IPS-11a (cell line): ENCODE data around the gene EXOC7.
"Not testable (repeated sequence)": the region's sequence is repeated elsewhere in the genome, so short reads cannot be mapped to it uniquely, and the experiment has no call there.

ENCODE experiments used
- H3K4me3 ChIP-seq: one replicate; pipeline ENCODE4 v1.5.1; 2013; ENCODE audit warnings: low read depth, low read length, control low read depth

Gene EXOC7

DNA sequence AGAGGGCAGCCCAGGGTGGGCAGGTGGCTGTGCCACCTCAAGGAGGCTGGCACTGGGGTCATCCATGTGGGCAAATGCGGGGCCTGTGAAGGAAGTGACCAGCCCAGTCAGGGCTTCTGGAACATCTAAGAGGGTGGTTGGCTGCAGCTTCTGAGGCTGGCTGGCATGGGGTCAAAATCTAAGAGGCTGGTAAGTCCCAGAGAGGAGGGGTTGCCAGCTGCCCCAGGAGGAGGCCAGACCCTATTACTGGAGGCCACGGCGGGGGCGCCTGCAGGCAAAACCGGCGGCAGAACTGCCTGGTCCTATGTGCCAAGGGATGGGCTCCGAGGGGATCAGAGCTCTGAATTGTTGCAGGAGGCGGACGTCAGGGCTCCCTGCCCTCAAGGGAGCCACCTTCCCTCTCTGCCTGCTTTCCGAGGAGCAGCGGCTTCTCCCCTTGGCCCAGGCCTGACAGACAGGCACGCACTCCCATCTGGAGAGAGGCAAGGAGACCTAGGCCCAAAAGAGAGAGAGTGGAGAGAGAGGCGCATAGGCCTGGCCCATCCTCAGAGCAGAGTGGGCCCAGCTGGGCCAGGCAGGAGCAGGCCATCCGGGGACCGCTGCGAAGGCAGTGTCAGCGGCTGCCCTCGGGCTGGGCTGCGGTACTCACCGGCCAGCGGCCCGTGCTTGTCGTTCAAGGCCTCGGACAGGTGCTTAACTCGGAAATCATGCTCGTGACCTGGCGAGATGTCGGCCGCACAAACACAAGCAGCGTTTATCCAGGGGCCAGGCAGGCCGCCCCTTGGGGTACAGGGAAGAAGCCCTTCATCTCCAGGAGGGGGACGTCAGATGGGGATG is 13.7 kb downstream of the EXOC7 start:
- no peak overlapping the region for H3K4me3 ChIP-seq

DNA sequence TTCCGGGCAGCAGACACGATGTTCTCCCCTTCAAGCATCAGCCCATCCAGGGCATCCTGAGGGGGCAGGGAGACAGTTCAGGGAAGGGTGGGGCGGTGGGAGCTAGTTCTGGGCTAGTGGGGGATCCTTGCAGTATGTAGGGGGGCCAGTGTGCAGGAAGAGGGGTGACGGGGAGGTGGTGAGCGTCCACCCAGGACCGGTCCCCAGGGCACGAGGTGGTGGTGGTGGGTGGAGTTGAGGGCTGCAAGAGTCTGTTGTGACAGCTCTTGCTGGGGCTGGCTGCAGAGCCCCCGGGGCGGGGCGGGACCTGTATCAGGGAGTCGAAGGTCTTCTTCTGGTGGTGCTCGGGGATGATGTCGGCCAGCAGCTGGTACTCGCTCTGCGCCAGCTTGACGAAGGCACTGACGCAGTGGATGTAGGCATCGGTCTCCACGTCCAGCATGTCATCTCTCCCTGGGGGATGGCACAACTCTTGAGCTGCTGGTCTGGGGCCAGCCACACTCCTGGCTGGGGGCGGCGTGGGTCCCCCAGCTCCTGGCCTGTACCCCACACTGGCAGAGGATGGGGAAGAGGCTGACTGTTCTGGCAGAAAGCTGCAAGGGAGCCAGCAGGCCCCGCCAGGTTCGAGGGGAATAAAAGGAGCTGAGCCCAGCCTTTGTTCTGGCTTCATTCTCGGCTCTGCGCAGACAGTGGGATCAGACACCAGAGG is 14.6 kb downstream of the EXOC7 start:
- no peak overlapping the region for H3K4me3 ChIP-seq

DNA sequence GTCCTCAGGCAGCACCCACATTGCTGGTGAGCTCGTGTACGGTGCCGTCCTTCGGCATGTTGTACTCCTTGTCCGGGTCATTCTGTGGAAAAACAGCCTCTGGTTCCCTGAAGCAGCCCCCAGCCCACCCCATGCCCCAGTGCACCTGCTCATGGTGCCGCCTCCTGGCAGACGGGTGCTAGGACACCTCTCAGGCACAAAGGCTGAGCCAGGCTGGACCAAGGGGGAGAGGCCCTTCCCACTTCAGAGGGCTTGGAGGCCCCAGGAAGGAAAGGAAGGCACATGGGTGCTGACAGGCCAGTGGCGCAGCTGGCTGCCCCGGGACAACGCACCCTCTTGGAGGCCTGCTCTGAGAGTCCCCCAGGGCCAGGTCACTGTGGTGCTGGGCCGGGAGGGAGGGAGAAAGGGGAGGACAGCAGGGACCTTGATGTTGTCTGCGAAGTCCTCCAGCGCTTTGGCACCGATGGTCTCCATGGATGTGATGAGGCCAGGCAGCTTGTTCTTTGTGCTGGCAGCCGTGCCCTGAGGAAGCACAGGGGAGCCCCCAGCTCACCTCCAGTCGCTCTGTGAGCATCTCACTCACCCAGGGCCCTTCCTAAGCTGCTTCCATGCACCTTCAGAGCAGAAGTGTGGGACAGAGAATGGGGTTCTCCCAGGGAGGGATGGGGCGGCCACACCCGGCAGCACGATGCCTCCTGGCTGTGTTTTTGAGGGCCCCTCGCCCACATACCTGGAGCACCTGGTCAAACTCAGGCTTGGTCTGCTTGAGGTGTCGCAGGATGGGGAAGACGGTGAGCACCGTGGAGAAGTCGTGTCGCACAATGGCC is 15.3 kb downstream of the EXOC7 start:
- no peak overlapping the region for H3K4me3 ChIP-seq

DNA sequence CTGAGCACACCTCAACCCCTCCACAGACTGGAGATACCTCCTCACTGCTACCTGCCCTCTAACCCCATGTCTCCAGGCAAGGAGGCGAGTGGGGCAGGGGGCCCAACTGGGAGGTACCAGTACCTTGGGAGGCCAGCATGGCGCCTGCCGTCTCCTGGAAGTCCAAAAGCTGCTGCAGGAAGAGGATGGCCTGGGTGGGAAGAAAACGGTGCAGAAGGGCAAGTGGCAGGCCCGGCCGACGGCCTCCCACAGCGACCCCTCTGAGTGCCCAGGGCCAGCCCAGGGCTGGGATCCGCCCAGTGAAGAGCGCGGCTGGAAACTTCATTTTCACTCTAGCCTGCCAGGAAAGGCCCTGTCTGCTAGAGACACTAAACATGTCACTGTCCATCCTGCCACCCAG is 16.1 kb downstream of the EXOC7 start:
- no peak overlapping the region for H3K4me3 ChIP-seq

DNA sequence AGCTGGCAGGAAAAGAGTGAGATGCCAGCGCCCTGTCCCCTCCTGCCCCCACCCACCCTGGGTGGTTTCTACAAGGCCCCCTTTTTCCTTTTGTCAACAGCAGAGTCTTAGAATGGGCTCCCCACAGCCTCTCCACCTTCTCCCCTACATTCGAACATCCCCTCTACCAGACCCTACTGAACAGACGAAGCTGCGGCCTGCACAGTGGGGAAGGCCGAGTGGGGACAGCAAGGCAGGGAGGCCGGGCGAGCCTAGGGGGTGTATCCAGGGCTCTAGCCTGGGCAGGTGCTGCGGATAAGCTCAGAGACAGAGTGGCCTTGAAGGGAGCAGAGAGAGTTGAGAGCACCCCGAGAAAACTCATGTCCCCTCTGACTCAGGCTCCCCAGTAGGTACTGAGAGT is 17.2 kb downstream of the EXOC7 start:
- H3K4me3 ChIP-seq = no peak overlapping the region

DNA sequence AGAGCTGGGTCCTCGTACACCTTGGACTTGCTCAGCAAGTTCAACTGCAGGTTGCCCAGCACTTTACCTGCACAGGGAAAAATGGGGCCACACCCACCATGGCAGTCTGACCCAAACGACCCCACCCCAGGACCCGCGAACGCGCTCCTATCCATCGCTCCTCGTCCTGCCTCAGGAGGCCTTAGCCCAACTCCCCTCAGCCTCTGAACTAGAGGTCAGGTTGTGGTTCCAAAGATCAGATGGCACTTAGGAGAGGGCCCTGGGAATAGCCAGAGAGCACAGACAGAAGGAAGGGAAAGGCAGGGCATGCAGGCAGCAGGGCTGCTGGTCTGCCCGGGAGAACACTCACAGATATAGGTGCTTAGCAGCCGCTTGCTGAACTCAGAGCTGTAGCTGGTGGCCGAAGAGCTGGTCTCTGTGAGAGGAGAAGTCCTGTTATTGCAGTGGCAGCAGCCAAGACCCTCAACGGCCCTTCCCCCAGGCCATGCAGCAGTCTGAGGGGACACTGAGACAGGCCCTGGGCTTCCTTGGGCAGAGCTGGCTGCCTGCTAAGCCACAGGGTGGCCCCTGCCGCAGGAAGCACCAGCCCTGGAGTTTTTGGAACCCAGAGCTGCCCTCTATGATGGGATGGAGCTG is 17.7 kb downstream of the EXOC7 start:
- no peak overlapping the region for H3K4me3 ChIP-seq

DNA sequence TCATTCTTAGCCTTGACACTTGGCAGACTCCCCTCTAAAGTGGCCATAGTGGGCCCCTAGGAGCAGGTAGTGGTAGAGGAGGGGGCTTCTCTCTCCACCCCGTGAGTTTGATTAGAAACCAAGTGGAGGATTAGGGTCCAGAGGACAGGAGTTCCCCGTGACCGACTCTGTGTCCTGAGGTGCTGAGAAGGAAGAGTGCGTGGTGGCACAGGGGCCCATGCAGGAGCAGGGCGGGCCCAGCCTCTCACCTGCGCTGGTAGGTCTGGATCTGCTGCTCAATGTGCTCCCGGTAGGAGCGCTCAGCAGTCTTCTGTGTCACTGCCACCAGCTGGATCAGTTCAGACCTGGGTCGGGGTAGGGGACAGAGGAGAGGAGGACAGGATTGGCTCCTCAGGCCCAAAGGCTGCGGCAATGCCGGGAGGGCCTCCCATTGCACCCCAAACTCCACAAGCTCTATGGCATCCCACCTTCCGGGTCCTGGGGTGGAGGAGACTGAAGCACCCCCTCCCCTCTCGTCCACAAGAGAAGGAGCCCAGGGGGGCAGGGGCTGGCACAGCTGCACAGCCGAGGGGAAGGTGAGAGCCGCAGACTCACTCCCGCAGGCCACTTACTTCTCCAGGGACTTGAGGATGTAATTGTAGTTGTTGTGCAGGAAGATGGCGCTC is 18.4 kb downstream of the EXOC7 start:
- no peak overlapping the region for H3K4me3 ChIP-seq

DNA sequence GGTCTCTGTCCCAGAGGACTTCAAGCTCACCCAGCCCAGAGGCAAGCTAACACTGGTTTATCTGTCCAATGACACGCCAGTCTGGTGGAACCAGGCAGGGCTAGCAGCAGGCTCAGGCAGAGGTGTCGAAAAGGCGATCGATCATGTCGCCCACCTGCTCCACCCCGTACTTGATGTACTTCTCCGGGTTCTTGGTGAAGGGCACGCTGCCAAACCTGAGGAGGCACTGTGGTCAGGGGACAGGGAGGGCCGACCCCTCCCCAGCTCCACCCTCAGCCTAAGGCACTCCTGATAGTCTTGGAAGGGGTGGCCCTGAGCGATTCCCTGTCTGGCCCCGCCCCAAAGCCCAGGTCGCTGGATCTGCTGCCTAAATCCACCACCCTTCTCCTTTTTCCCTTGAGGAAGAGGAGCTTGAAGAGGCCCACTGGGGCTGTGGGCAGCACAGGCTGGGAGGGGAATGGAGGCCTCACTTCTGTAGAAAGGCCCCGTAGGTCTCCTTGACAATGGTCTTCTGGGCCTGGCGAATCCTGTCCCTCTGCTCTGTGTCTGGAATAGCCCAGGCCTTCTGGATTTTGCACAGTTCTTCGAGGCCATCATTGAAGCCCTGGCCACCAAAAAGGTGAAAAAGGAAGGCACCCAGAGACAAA is 19.9 kb downstream of the EXOC7 start:
- H3K4me3 ChIP-seq = no peak overlapping the region

DNA sequence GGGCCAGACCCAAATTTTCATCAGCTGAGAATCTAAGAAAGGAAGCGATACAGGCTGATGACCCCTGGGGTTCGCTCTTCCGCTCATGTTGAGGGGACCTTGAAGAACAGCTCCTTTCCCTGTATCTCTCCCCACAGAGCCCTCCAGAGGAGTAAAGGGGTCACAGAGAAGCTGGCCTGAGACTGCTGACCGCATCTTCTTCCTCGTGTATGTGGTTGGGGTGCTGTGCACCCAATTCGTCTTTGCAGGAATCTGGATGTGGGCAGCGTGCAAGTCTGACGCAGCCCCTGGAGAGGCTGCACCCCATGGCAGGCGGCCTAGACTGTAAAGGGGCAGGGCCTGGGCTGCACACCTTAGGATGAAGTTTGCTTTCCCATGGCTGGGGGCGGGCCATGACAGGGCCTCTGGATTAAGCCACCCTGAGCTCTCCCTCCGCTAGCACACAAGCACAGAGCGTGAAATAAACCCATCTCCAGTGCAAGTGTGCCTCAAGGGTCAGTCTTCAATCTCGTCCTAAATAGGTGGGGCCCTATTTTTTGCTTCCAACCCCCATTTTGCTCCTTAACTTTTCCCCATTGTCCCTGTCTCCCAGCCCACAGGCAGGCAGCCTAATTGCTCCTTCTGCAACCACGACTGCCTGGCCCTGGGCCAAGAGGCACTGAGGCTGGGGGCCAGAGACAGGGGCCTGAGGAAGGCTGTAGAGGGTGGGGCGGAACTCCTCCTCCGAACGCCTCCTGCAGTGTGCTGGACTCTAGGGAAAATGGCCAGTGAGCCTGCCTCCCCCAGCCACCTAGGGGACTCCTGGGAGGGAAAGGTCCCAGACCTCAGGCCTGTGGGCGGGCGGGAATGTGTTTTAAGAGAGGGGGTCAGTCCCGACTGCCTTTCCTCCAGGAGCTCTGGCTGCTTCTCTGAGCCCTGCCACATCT is 21.0 kb downstream of the EXOC7 start:
- H3K4me3 ChIP-seq = no peak overlapping the region

DNA sequence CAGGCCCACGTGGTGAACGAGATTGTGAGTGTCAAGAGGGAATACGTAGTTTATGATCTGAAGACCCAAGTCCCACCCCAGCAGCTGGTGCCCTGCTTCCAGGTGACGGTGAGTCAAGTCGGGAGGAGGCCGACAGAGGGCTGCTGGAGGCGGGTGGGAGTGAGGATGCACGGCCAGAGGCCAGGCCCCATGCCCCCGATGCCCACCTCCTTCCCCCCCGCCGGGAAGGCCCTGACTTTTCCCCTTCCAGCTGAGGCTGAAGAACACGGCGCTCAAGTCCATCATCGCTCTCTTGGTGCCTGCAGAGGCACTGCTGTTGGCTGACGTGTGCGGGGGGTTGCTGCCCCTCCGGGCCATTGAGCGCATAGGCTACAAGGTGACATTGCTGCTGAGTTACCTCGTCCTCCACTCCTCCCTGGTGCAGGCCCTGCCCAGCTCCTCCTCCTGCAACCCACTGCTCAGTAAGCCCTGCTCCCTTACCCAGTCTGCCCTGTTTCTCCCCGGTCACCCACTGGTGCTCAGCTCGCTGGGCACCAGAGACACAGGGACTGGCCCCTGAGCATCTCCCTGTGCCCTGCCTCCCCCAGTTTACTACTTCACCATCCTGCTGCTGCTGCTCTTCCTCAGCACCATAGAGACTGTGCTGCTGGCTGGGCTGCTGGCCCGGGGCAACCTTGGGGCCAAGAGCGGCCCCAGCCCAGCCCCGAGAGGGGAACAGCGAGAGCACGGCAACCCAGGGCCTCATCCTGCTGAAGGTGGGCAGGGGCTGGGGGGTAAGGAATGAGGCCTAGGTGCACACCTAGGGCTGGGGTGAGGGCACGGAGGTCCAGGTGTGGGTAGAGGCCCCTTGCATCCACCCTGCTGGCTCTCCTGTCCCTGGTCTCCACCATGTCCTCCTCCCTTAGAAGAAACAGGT is 22.0 kb downstream of the EXOC7 start:
- no peak overlapping the region for H3K4me3 ChIP-seq

DNA sequence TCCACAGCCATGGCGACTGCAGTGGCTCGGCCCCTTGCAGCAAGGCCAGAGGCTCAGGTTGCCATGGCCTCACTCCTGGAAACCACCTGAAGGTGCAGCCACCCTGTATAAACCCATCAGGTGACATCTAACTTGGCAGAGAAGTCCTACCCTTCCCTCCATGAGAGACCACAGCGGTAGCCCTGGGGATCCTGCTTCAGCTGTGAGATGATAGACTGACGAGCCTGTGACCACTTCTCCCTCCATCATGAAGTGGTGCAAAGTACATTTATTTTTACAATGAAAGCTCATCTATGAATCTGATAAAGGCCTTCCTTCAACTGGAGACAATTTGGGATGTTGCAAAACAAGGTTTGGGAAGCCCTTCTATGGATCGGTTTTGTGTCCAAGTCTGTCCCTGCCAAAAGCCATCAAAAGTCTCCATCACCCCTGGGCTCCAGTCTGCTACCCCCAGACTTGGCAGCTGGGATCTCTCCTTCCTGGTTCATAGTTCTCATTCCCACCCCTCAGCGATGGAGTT is 22.8 kb downstream of the EXOC7 start:
- no peak overlapping the region for H3K4me3 ChIP-seq

DNA sequence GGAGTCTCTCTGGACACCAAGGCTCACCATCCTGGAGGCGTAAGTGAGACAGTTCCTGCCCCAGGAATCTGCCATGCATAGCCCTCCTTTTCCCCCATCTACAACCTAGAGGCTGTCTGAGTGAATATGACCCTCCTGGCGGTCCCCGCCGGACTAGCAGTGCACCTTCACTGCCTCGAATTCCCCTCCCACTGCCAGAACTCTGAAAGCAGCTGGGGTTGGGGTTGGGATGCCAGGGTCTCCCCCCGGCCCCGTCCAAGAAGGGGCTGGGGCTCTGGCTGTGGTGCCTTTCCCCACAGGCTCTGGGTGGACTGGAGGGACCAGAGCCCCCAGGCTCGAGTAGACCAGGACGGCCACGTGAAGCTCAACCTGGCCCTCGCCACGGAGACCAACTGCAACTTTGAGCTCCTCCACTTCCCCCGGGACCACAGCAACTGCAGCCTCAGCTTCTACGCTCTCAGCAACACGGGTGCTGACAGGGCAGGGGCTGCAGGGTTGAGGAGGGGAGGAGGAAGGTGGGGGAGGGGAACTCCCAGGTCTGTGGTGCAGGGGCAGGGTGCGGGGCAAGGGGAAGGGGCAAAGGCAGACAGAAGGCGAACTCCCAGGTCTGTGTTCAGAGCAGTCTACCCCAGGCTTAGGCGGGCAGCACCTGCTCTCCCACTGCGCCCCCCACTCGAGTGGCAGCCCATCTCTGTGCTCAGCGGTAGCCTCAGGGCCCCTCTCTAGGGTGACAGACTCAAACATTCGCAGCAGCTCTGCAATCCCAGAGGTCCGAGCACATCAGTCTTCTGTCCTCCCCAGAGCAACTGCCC is 23.4 kb downstream of the EXOC7 start:
- H3K4me3 ChIP-seq = no peak overlapping the region

DNA sequence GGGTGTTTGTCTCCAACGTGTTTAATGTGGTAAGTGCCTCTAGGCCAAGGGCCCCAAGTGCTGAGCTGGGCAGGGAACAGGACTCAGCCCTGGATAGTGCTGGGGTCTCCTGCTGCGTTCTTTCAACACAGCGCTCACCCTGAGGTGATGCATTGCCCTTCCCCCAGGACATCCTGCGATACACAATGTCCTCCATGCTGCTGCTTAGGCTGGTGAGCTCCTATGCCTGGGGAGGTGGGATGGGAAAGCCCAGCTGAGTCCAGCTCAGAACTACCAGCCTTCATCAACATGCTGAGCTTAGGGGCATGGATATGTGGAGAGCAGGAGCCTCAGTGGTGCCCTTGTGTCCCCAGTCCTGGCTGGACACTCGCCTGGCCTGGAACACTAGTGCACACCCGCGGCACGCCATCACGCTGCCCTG is 24.0 kb downstream of the EXOC7 start:
- no peak overlapping the region for H3K4me3 ChIP-seq

DNA sequence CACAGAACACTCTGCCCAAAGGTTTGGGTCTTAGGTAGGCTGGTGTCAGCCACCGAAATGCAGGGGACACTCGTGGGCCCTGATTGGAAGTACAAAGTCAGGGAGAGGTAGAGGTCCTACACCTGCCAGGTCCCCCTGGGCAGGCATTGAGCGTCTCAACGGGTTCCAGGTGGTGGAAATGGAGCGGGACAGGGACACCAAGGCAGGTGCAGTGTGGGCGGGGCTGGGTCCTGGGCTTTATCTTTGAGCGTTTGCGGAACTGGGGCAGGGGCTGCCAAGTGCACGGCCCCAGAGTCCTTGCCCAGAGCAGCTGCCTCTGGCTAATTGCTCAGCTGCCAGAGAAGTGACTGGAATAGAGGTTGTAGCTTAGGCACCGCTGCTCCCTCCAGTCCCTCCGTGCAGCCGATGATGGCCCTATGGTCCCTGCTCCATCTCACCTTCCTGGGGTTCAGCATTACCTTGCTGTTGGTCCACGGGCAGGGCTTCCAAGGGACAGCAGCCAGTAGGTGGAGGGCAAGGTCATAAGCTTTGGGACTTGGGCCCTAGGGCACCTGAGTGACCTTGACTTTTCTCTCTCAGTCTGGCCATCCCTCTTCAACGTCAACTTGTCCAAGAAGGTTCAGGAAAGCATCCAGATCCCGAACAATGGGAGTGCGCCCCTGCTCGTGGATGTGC is 24.6 kb downstream of the EXOC7 start, which contains the start of gene ZACN:
Gene ZACN, plus strand, starts transcription at position 323 of the 675 bp plus-strand sequence. Its CDS starts 83 bp downstream, at position 406.
- no peak within 1 kb of the TSS for H3K4me3 ChIP-seq

DNA sequence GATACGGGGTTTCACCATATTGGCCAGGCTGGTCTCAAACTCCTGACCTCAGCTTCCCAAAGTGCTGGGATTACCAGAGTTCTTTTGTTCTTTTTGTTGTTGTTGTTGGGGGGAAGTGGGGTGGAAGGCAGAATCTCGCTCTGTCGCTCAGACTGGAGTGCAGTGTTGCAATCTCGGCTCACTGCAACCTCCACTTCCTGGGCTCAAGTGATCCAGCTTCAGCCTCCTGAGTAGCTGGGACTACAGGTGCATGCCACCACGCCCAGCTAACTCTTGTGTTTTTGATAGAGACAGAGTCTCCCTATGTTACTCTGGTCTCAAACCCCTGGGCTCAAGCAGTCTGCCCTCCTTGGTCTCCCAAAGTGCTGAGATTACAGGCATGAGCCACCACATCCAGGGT is 25.2 kb downstream of the EXOC7 start:
- H3K4me3 ChIP-seq = not testable (repeated sequence)

DNA sequence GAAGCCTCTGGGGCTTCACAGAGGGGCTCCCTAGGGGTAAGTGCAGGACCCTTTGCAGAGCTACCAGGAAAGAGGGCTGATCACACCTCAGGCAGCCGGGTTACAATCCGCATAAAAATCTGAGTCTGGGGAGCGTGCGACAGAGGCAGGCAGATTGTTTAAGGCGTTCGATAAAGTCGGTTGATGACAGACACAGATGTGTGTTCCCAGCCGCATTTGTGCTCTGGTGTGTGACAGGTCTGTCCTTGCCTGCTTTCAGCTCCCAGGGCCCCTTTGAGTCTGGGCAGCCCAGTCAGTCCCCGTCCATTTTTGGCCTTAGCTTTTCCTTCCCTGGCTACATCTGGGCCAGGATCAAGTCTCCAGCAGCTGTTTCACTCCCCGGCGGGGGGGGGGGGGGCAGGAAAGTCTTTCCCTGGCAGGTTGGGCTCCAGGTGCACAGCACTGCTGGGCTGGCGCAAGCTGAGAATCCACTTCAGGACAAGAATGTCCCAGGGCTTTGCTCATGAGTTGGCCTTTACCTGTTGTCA is 25.9 kb downstream of the EXOC7 start:
- H3K4me3 ChIP-seq = no peak overlapping the region
